Heart right ventricle (tissue), 16 donors: Measurements from ENCODE around the gene PSMA4. TPM values are rescaled to one million over a fixed set of nuclear protein-coding genes. Genes with fewer than 3 reads are reported as not detected.
"Not testable (repeated sequence)": the region's sequence is repeated elsewhere in the genome, so short reads cannot be mapped to it uniquely, and the experiment has no call there.

Source experiments
- ATAC-seq, 8 donors: fragments of 200-7000 bp; cut with Tn5 transposase; one replicate each; pipeline ENCODE4 v1.9.1; 2020; ENCODE audit warnings: mild to moderate bottlenecking in 8 of 8, moderate library complexity in 8 of 8, moderate number of reproducible peaks in 1 of 8
- DNase-seq, 2 donors: peaks; one replicate each; pipeline ENCODE4 v3.0.0-alpha.2; 2020
- H3K27ac ChIP-seq, 10 donors: fragments of 200-600 bp; sonication (generic) in 2 of 10; one replicate each; pipeline versions ENCODE4 v1.5.0 to v1.8.0; 2020 to 2022; ENCODE audit warnings: mild to moderate bottlenecking in 3 of 10
- H3K27me3 ChIP-seq, 7 donors: fragments of 200-600 bp; one replicate each; pipeline ENCODE4 v1.8.0; 2021 to 2022; ENCODE audit warnings: mild to moderate bottlenecking in 2 of 7
- H3K36me3 ChIP-seq, 9 donors: fragments of 200-600 bp; sonication (generic) in 1 of 9; one replicate each; pipeline versions ENCODE4 v1.5.0 to v1.8.0; 2020 to 2022; ENCODE audit warnings: mild to moderate bottlenecking in 2 of 9
- H3K4me1 ChIP-seq, 9 donors: fragments of 200-600 bp; sonication (generic) in 1 of 9; one replicate each; pipeline versions ENCODE4 v1.5.0 to v1.8.0; 2020 to 2022; ENCODE audit warnings: mild to moderate bottlenecking in 4 of 9
- H3K4me3 ChIP-seq, 10 donors: fragments of 200-600 bp; sonication (generic) in 2 of 10; one replicate each; pipeline versions ENCODE4 v1.5.0 to v1.8.0; 2020 to 2022; ENCODE audit warnings: mild to moderate bottlenecking in 7 of 10, moderate library complexity in 2 of 10
- H3K9me3 ChIP-seq, 11 donors: fragments of 200-600 bp in 10 of 11; sonication (generic) in 2 of 11; one replicate each; pipeline versions ENCODE4 v1.5.0 to v1.8.0; 2013 to 2022; ENCODE audit warnings: mild to moderate bottlenecking in 2 of 11, control low read depth in 1 of 11, moderate library complexity in 1 of 11
- WGBS, 2 donors: extraction: QIAGEN DNeasy Blood & Tissue Kit; methylation state at CpG; one replicate each; pipeline ENCODE4 v1.1.7; 2013; ENCODE audit warnings: inconsistent platforms in 1 of 2; 5-methylcytosine and 5-hydroxymethylcytosine counted together
- intact Hi-C, 10 donors: fragments of 100-400 bp; cut with DNase I; formaldehyde crosslinking; loops; one replicate each; pipeline versions ENCODE4 v1.11.1 to v1.14.2; 2022
- polyA plus RNA-seq, 2 donors: library from polyadenylated mRNA; stranded (reverse); fragments of 200-250 nt; gene quantifications; one replicate each; pipeline ENCODE4 v1.2.3, GENCODE V29; 2013
- total RNA-seq, 10 donors: library from RNA; stranded (reverse); fragmentation: NEBNext Ultra II Directional in 3 of 10; extraction: Animal tissue kit (Norgen Biotek cat#: 25700) in 3 of 10; gene quantifications; one replicate each; pipeline versions ENCODE4 v1.2.1 to v1.2.4, GENCODE V29; 2021 to 2023
- TF ChIP-seq, protein P1 (sequence below), 9 donors: fragments of 200-600 bp; sonication (generic) in 2 of 9; IDR thresholded peaks; one replicate each; pipeline versions ENCODE4 v1.5.0 to v1.8.0; 2021 to 2022; ENCODE audit warnings: antibody characterized with exemption in 9 of 9, mild to moderate bottlenecking in 5 of 9, moderate library complexity in 1 of 9
- donor health status: Arrhythmogenic right ventricular cardiomyopathy.
- donor health status: ischemic (EF 13 %, LVEDD 7.1; RV severe dilation, severe dysfunction).
- donor health status: healthy with polysubstance abuse.
- donor health status: DM: no; HTN: yes; CAD: no.
- donor health status: DM: no; HTN: no; CAD: no.
- donor health status: ischemic (EF 25% LVEDD 6.9; RV normal size, moderate dysfunction).
- donor health status: ischemic (EF 25% LVEDD 5.7; RV mildly dilated, moderate dysfunction).
- donor health status: healthy.
- donor health status: DM: yes; HTN: yes; CAD: no.
- donor health status: Ischemic cardiomyopathy.
- donor health status: ischemic (EF 35%, LVEDD 5.7; RV mildly dilated, moderate dysfunction).
- donor health status: nonischemic (EF 11% LVEDD 7.7; RV severe dilation, severe dysfunction).
- donor health status: DM: yes; HTN: yes; CAD: no.
- donor health status: PGD.
- donor health status: ischemic (EF 29% LVEDD 5.4; RV normal size, mild dysfunction).
- donor health status: nonischemic (EF 23%, LVEDD 6.1; RV moderate dilation, normal function).

Gene PSMA4
- total and polyA plus RNA-seq, 12 donors, result 89.4 to 185 (median 116) TPM

DNA sequence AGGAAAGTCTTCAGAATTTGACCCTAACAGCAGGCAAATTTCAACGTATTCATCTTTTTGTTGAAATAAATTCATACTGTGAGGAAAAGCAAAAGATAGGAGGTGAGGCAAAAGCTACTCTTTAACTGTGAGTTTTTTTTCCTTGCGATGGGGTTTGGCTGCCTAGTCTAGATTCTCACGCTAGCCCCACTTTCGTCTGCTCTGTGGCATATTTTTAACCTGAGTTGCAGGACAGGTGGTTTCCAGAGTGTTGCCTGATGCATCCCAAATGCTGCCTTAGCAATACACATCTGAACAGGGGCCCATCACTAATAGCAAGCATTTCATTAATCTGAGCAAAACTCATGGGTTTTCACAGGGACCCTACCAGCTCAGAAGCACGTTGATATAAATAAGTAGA, 11.7 kb downstream of the PSMA4 start:
- H3K4me1 ChIP-seq, result no peaks in the 10 kb centered on the region
- no peak overlapping the region for H3K4me3 ChIP-seq
- 87 to 91% methylated on average over 5 of the region's 5 CpGs for WGBS, 2 donors
- H3K9me3 ChIP-seq, result no peaks in the 10 kb centered on the region
- DNase-seq, result no peak
- TF ChIP-seq, protein P1, sequence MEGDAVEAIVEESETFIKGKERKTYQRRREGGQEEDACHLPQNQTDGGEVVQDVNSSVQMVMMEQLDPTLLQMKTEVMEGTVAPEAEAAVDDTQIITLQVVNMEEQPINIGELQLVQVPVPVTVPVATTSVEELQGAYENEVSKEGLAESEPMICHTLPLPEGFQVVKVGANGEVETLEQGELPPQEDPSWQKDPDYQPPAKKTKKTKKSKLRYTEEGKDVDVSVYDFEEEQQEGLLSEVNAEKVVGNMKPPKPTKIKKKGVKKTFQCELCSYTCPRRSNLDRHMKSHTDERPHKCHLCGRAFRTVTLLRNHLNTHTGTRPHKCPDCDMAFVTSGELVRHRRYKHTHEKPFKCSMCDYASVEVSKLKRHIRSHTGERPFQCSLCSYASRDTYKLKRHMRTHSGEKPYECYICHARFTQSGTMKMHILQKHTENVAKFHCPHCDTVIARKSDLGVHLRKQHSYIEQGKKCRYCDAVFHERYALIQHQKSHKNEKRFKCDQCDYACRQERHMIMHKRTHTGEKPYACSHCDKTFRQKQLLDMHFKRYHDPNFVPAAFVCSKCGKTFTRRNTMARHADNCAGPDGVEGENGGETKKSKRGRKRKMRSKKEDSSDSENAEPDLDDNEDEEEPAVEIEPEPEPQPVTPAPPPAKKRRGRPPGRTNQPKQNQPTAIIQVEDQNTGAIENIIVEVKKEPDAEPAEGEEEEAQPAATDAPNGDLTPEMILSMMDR (IDR thresholded peaks at IDR 0.05), result no peak
- peaks cover 0 to 46% (median 42%) of the 10 kb centered on the region in 9 donors for H3K36me3 ChIP-seq
- no peaks in the 10 kb centered on the region for H3K27me3 ChIP-seq
- no peak for ATAC-seq
- no peak overlapping the region for H3K27ac ChIP-seq
- intact Hi-C loops, result no loop called here

DNA sequence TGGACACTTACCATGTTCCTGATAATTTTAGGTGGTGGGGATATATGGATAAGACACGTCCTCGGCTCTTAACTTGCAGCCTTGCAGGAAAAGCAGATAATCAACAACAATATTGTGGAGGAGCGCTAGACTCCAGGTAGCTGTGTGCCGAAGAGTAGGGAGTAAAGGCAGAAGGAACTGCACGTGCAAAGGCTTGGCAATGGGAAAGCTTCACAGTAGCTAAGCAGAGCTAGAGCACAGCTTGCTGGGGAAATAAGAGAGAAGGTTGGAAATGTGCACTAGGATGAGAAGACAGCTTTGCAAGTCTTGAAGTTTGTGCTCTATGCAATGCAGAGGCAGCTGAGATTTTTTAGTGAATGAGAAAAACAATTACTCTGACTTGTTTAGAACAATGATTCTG, 12.4 kb downstream of the PSMA4 start:
- Histone ChIP-seq H3K9me3 (no peaks in the 10 kb centered on the region), H3K4me1 (no peaks in the 10 kb centered on the region), H3K27ac (no peak overlapping the region), H3K36me3 (peaks cover 0 to 39% (median 35%) of the 10 kb centered on the region in 9 donors), H3K27me3 (no peaks in the 10 kb centered on the region), H3K4me3 (no peak overlapping the region)
- DNase-seq, result no peak
- TF ChIP-seq, protein P1 (IDR thresholded peaks at IDR 0.05), result no peak
- intact Hi-C loops, result no loop called here
- ATAC-seq, result no peak
- 59 to 60% methylated on average over 5 of the region's 5 CpGs for WGBS, 2 donors

DNA sequence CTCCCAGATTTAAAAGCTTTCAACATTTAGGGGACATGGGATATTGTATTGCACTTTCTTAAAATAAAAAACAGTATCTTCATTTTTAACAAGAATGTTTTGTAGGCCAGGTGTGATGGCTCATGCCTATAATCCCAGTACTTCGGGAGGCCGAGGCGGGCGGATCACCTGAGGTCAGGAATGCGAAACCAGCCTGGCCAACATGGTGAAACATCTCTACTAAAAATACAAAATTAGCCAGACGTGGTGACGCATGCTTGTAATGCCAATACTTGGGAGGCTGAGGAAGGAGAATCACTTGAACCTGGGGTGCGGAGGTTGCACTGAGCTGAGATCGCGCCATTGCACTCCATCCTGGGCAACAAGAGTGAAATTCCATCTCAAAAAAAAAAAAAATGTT, 20.0 kb downstream of the PSMA4 start:
- DNase-seq, H3K27ac ChIP-seq, H3K36me3 ChIP-seq, H3K4me3 ChIP-seq, intact Hi-C loops, H3K4me1 ChIP-seq, H3K9me3 ChIP-seq, ATAC-seq: not testable (repeated sequence)
- H3K27me3 ChIP-seq, result peaks cover 0 to 13% (median 0%) of the 10 kb centered on the region in 7 donors
- 95 to 97% methylated on average over 10 of the region's 10 CpGs for WGBS, 2 donors

DNA sequence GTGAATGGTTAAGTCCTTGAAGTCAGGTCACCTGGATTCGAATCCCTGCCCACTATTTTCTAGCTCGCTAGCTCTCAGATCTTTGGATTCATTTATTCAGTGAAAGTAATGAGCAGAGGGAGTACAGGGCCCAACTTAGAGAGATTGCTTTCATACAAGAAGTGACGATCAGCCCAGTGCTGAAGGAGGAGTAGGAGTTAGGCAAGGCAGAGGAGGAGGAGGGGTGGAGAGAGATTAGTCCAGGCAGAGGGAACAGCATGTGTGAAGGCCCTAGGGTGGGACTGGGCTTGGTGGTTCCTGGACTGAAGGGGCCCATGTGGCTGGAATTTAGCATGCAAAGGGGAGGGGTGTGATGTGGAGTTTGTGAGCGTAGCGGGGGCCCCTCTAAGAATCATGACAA, 21.2 kb downstream of the PSMA4 start:
- H3K9me3 ChIP-seq, result no peaks in the 10 kb centered on the region
- intact Hi-C loops, result no loop called here
- no peaks in the 10 kb centered on the region for H3K36me3 ChIP-seq
- DNase-seq (no peak), ATAC-seq (no peak)
- H3K27me3 ChIP-seq, result peaks cover 0 to 22% (median 0%) of the 10 kb centered on the region in 7 donors
- TF ChIP-seq, protein P1 (IDR thresholded peaks at IDR 0.05), result no peak
- no peak overlapping the region for H3K27ac ChIP-seq
- peaks cover 0 to 17% (median 12%) of the 10 kb centered on the region in 9 donors for H3K4me1 ChIP-seq
- no peak overlapping the region for H3K4me3 ChIP-seq
- WGBS, 2 donors, result 87 to 89% methylated on average over 5 of the region's 5 CpGs

DNA sequence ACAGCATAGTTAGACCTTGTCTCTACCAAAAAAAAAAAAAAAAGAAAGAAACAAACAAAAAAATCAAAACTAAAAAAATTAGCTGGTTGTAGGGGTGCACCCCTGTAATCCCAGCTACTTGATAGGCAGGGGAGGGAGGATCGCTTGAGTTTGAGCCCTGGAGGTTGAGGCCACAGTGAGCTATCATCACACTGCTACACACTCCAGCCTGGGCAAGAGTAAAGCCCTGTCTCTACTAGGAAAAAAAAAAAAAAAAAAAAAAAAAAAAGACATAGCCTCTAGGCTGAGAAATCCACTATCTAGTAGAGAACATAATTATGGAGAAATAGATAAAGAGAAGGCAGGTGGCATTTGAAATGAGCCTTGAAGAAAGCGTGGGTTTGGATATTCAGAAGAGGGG, 22.8 kb downstream of the PSMA4 start:
- TF ChIP-seq, protein P1 (IDR thresholded peaks at IDR 0.05), result no peak
- H3K9me3 ChIP-seq, result no peaks in the 10 kb centered on the region
- H3K36me3 ChIP-seq, result no peaks in the 10 kb centered on the region
- ATAC-seq (no peak), DNase-seq (no peak)
- WGBS, 2 donors, result 72% methylated on average over 2 of the region's 2 CpGs
- no peak overlapping the region for H3K27ac ChIP-seq
- intact Hi-C loops, result no loop called here
- H3K4me1 ChIP-seq, result peaks cover 0 to 17% (median 12%) of the 10 kb centered on the region in 9 donors
- no peak overlapping the region for H3K4me3 ChIP-seq
- peaks cover 0 to 37% (median 8%) of the 10 kb centered on the region in 7 donors for H3K27me3 ChIP-seq
